ENCODE data around the gene UST. TPM values are rescaled to one million over a fixed set of nuclear protein-coding genes. Genes with fewer than 3 reads are reported as not detected.

Gene UST
- total and polyA plus RNA-seq, 2 of the 8 experiments (the other 6 are each of a cell fraction or from before 2014, with no cell fraction given): 13.5 to 34.5 TPM

DNA sequence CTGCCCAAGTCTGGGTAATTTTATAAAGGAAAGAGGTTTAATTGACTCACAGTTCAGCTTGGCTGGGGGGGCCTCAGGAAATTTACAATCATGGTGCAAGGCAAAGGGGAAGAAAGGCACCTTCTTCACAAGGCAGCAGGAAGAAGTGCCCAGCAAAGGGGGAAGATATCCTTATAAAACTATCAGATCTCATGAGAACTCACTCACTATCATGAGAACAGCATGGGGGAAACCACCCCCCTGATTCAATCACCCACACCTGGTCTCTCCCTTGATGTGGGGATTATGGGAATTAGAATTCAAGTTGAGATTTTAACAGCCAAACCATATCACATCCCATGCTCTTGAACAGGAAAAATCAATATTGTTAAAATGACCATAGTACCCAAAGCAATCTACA is 355.5 kb downstream of the UST start:
- no peak overlapping the region for H2AFZ ChIP-seq (ENCODE audit: low read length)
- H3K27ac ChIP-seq (ENCODE audit: low read depth, low read length): no peak overlapping the region
- no peak overlapping the region for H3K14ac ChIP-seq (ENCODE audit: insufficient read length)
- H3K4me1 ChIP-seq (replicated peaks in 1 of 4; ENCODE audit: control insufficient read depth in 3 of 4, insufficient read depth in 4 of 4, low read length in 3 of 4): no peaks in the 10 kb centered on the region
- H2AK5ac ChIP-seq (ENCODE audit: low read depth, low read length): no peak overlapping the region
- no peak overlapping the region for H4K91ac ChIP-seq (replicated peaks; ENCODE audit: insufficient read length, low read length)
- DNase-seq (ENCODE audit: low read depth in 1 of 2, low spot score in 2 of 2): no peak
- H4K5ac ChIP-seq (ENCODE audit: insufficient read length, low read depth, low read length): no peak overlapping the region
- H3K79me2 ChIP-seq (ENCODE audit: control insufficient read depth in 1 of 2, insufficient read depth in 2 of 2, low read length in 2 of 2): no peaks in the 10 kb centered on the region
- no peaks in the 10 kb centered on the region for H3K23me2 ChIP-seq (ENCODE audit: low read depth, low read length)
- H2BK120ac ChIP-seq (replicated peaks; ENCODE audit: low read depth, low read length): no peak overlapping the region
- H3K79me1 ChIP-seq (ENCODE audit: low read depth, low read length): no peaks in the 10 kb centered on the region
- no peak overlapping the region for H2BK20ac ChIP-seq (ENCODE audit: low read length)
- H3K23ac ChIP-seq (ENCODE audit: insufficient read length): no peak overlapping the region
- no peak overlapping the region for H2BK5ac ChIP-seq (ENCODE audit: low read depth, low read length)
- H2BK15ac ChIP-seq (ENCODE audit: low read length): no peak overlapping the region
- no peak overlapping the region for H3K4ac ChIP-seq (replicated peaks; ENCODE audit: insufficient read length, low read depth, low read length)
- POLR2A ChIA-PET (ENCODE audit: partially characterized antibody): no interaction called here
- 0 out of 4 replicates have a peak, but pooled peaks cover 0 to 2% of the 10 kb centered on the region in 2 experiments for H3K9me3 ChIP-seq (ENCODE audit: insufficient read depth in 2 of 2, low read depth in 1 of 2, low read length in 1 of 2)
- FAIRE-seq: no peak
- no peak overlapping the region for H3K9ac ChIP-seq (replicated peaks in 1 of 4; ENCODE audit: extremely low read depth in 1 of 4, low read depth in 3 of 4, low read length in 3 of 4)
- H3K4me2 ChIP-seq (ENCODE audit: insufficient read depth in 1 of 2, low read depth in 2 of 2, low read length in 2 of 2): no peak overlapping the region
- no peaks in the 10 kb centered on the region for H3K27me3 ChIP-seq (replicated peaks in 1 of 4; ENCODE audit: control insufficient read depth in 3 of 4, extremely low read depth in 1 of 4, insufficient read depth in 3 of 4, low read length in 3 of 4)
- CTCF ChIA-PET (ENCODE audit: partially characterized antibody): no interaction called here
- H3K4me3 ChIP-seq (ENCODE audit: extremely low read depth in 1 of 4, insufficient read depth in 2 of 4, low read depth in 3 of 4, low read length in 4 of 4): no peak overlapping the region
- no peak overlapping the region for H2BK12ac ChIP-seq (ENCODE audit: low read depth, low read length)
- H3K56ac ChIP-seq (replicated peaks; ENCODE audit: insufficient read length, low read depth, low read length): no peak overlapping the region
- no peak overlapping the region for H4K8ac ChIP-seq (ENCODE audit: extremely low read depth, insufficient read depth, low read length)
- no peak overlapping the region for H3K18ac ChIP-seq (ENCODE audit: extremely low read depth, low read length)
- H4K20me1 ChIP-seq (replicated peaks in 1 of 2; ENCODE audit: control insufficient read depth in 1 of 2, insufficient read depth in 2 of 2, low read length in 2 of 2): no peaks in the 10 kb centered on the region
- H3K36me3 ChIP-seq (ENCODE audit: control insufficient read depth in 2 of 4, insufficient read depth in 4 of 4, low read length in 3 of 4): no peaks in the 10 kb centered on the region
- TF ChIP-seq KDM4A (IDR thresholded peaks at IDR 0.05; ENCODE audit: low read depth, low read length, severe bottlenecking): no peak
- no peak for TF ChIP-seq SUZ12 (IDR thresholded peaks at IDR 0.05; ENCODE audit: low read length)
- TF ChIP-seq EGR1 (IDR thresholded peaks at IDR 0.05; ENCODE audit: borderline replicate concordance, low read depth, low read length): no peak
- TF ChIP-seq RXRA (IDR thresholded peaks at IDR 0.05; ENCODE audit: insufficient read depth, low read depth, low read length): no peak
- no peak for TF ChIP-seq FOSL1 (IDR thresholded peaks at IDR 0.05; ENCODE audit: insufficient read depth, low read depth, low read length)
- no peak for TF ChIP-seq CBX5 (IDR thresholded peaks at IDR 0.05; ENCODE audit: low read depth, low read length)
- no peak for TF ChIP-seq EP300 (IDR thresholded peaks at IDR 0.05; ENCODE audit: borderline replicate concordance in 1 of 2, low read depth in 2 of 2, low read length in 2 of 2)
- TF ChIP-seq SAP30 (IDR thresholded peaks at IDR 0.05; ENCODE audit: insufficient read depth, insufficient replicate concordance, low read length): no peak
- no peak for TF ChIP-seq SP1 (IDR thresholded peaks at IDR 0.05; ENCODE audit: low read depth, low read length)
- TF ChIP-seq EZH2 (IDR thresholded peaks at IDR 0.05; ENCODE audit: low read depth, low read length, severe bottlenecking): no peak
- no peak for TF ChIP-seq HDAC2 (IDR thresholded peaks at IDR 0.05; ENCODE audit: borderline replicate concordance in 1 of 2, low read depth in 2 of 2, low read length in 2 of 2)
- TF ChIP-seq YY1 (IDR thresholded peaks at IDR 0.05; ENCODE audit: low read depth, low read length): no peak
- TF ChIP-seq ASH2L (IDR thresholded peaks at IDR 0.05; ENCODE audit: low read length): no peak
- no peak for TF ChIP-seq ZNF274 (IDR thresholded peaks at IDR 0.05; ENCODE audit: borderline replicate concordance, extremely low read depth, low read length)
- no peak for TF ChIP-seq CHD1 (IDR thresholded peaks at IDR 0.05; ENCODE audit: low read depth, low read length)
- no peak for TF ChIP-seq BACH1 (IDR thresholded peaks at IDR 0.05; ENCODE audit: low read length)

Measured in H1 (cell line).